ENCODE results near the gene ITLN2.
"Not testable (repeated sequence)": the region's sequence is repeated elsewhere in the genome, so short reads cannot be mapped to it uniquely, and the experiment has no call there.

ITLN2 gene

GRCh38 chr1:160901768-160902167 lies 52.8 kb downstream of the ITLN2 start:
- H3K36me3 ChIP-seq, result no peaks in the 10 kb centered on the region
- H3K4me3 ChIP-seq (ENCODE audit: low read depth, low read length), result no peak overlapping the region
- no peak for TF ChIP-seq CTCF (IDR thresholded peaks at IDR 0.05; ENCODE audit: low read depth, low read length)

GRCh38 chr1:160900683-160901082 lies 53.9 kb downstream of the ITLN2 start:
- not testable (repeated sequence) for H3K36me3 ChIP-seq, DNase-seq

More at GRCh38 chr1:160901768-160902167, 52.8 kb downstream of the ITLN2 start:
- Histone ChIP-seq H3K27me3 (no peaks in the 10 kb centered on the region), H3K4me1 (no peaks in the 10 kb centered on the region), H3K9me3 (no peaks in the 10 kb centered on the region)
- DNase-seq, result no peak

More at GRCh38 chr1:160900683-160901082, 53.9 kb downstream of the ITLN2 start:
- not testable (repeated sequence) for H3K4me3 ChIP-seq (ENCODE audit: low read depth, low read length); H3K9me3 ChIP-seq; H3K27me3 ChIP-seq; H3K4me1 ChIP-seq

Measured in BE2C (cell line).